Chondrocyte (in vitro differentiated cells): Measurements from ENCODE around the gene COL28A1. TPM values are rescaled to one million over a fixed set of nuclear protein-coding genes. Genes with fewer than 3 reads are reported as not detected.

Source experiments
- DNase-seq: peaks from one replicate; pipeline ENCODE4 v3.0.0; 2021; ENCODE audit warnings: mixed read lengths, low spot score
- H3K27ac Mint-ChIP-seq: one replicate; pipeline ENCODE4 v1.8.0; 2021; ENCODE audit warnings: mild to moderate bottlenecking, moderate library complexity, mixed read lengths; ENCODE audit not compliant: unreplicated experiment
- H3K27me3 Mint-ChIP-seq: 2 replicates; pipeline ENCODE4 v1.8.0; 2021; ENCODE audit warnings: low read depth, mixed read lengths
- H3K36me3 Mint-ChIP-seq: 2 replicates; pipeline ENCODE4 v1.8.0; 2021; ENCODE audit warnings: low read depth, mixed read lengths
- H3K4me1 Mint-ChIP-seq: 2 replicates; pipeline ENCODE4 v1.8.0; 2021; ENCODE audit warnings: low read depth, mild to moderate bottlenecking, mixed read lengths
- H3K4me3 Mint-ChIP-seq: one replicate; pipeline ENCODE4 v1.8.0; 2021; ENCODE audit warnings: mild to moderate bottlenecking, moderate library complexity, mixed read lengths; ENCODE audit not compliant: unreplicated experiment
- H3K9me3 Mint-ChIP-seq: 2 replicates; pipeline ENCODE4 v1.8.0; 2021; ENCODE audit warnings: low read depth, mixed read lengths
- CTCF ChIP-seq: fragments of 200-600 bp; sonication (generic); IDR thresholded peaks from 2 replicates; pipeline ENCODE4 v1.5.0; 2021; ENCODE audit warnings: antibody characterized with exemption, mild to moderate bottlenecking, moderate library complexity
- total RNA-seq: library from RNA; stranded (reverse); gene quantifications from 3 replicates; pipeline ENCODE4 v1.2.1, GENCODE V29; 2021

The COL28A1 gene
- total RNA-seq, 1 donor from 2014 or later, result 0.25 TPM

- Mint-ChIP-seq H3K4me1 (peaks cover 13% of the 10 kb centered on the region), H3K27ac (peak overlapping the region; percentile 37), H3K4me3 (no peak overlapping the region), H3K36me3 (peaks cover 12% of the 10 kb centered on the region), H3K9me3 (peaks cover 16% of the 10 kb centered on the region), H3K27me3 (no peaks in the 10 kb centered on the region)
- no peak for DNase-seq
- TF ChIP-seq CTCF, result no peak
These were observed 18.4 kb upstream of the COL28A1 start for GRCh38 chr7:7554021-7554432.

- peaks cover 7% of the 10 kb centered on the region for H3K36me3 Mint-ChIP-seq
- DNase-seq, result no peak
- H3K4me1 Mint-ChIP-seq, result peaks cover 13% of the 10 kb centered on the region
- no peak overlapping the region for H3K4me3 Mint-ChIP-seq
- peaks cover 10% of the 10 kb centered on the region for H3K9me3 Mint-ChIP-seq
- no peak for TF ChIP-seq CTCF
- H3K27ac Mint-ChIP-seq, result peak overlapping the region; percentile 37
- no peaks in the 10 kb centered on the region for H3K27me3 Mint-ChIP-seq
These were observed 17.7 kb upstream of the COL28A1 start for GRCh38 chr7:7553386-7553785.

GRCh38 chr7:7552199-7552598 lies 16.5 kb upstream of the COL28A1 start:
- Mint-ChIP-seq H3K4me1 (peaks cover 13% of the 10 kb centered on the region), H3K27me3 (no peaks in the 10 kb centered on the region), H3K4me3 (no peak overlapping the region), H3K36me3 (peaks cover 2% of the 10 kb centered on the region), H3K27ac (no peak overlapping the region), H3K9me3 (no peaks in the 10 kb centered on the region)
- DNase-seq, result no peak
- TF ChIP-seq CTCF, result no peak

GRCh38 chr7:7550663-7551062 lies 15.0 kb upstream of the COL28A1 start:
- Mint-ChIP-seq H3K4me3 (no peak overlapping the region), H3K36me3 (peaks cover 2% of the 10 kb centered on the region), H3K4me1 (peaks cover 13% of the 10 kb centered on the region), H3K9me3 (no peaks in the 10 kb centered on the region), H3K27ac (no peak overlapping the region), H3K27me3 (no peaks in the 10 kb centered on the region)
- no peak for DNase-seq
- no peak for TF ChIP-seq CTCF

GRCh38 chr7:7548407-7548806 lies 12.7 kb upstream of the COL28A1 start:
- DNase-seq, result no peak
- Mint-ChIP-seq H3K4me1 (peaks cover 3% of the 10 kb centered on the region), H3K9me3 (no peaks in the 10 kb centered on the region), H3K4me3 (no peak overlapping the region), H3K36me3 (peaks cover 2% of the 10 kb centered on the region), H3K27me3 (no peaks in the 10 kb centered on the region), H3K27ac (no peak overlapping the region)
- TF ChIP-seq CTCF, result no peak
